ENCODE results near the gene MIB1. TPM values are rescaled to one million over a fixed set of nuclear protein-coding genes. Genes with fewer than 3 reads are reported as not detected.
A peak's percentile ranks its signal among the peaks of the same experiment; 100 is the strongest.

MIB1 gene
- total RNA-seq: 63.8 and 66.4 TPM in 2 replicates
- long read RNA-seq, partial matches to known transcripts: 21 of 45 reads
- long read RNA-seq, other reads (novel, unspliced or antisense): 24 of 45 reads

GRCh38 chr18:21740538-21741311, at the start of gene MIB1:
Gene MIB1 (plus strand): TSS chr18:21740792. CDS start chr18:21741584, 792 bp downstream.
- Mint-ChIP-seq H3K27me3 (ENCODE audit: unreplicated experiment) (no peaks in the 10 kb centered on the region), H3K9me3 (ENCODE audit: unreplicated experiment) (peaks cover 8% of the 10 kb centered on the region), H3K4me1 (ENCODE audit: unreplicated experiment) (peaks cover 38% of the 10 kb centered on the region), H3K4me3 (ENCODE audit: unreplicated experiment) (peak within 1 kb of the TSS; percentile 95), H3K36me3 (ENCODE audit: unreplicated experiment) (peaks cover 10% of the 10 kb centered on the region), H3K27ac (ENCODE audit: unreplicated experiment) (peak within 1 kb of the TSS; percentile 99)
- peak; percentile 100 for DNase-seq (ENCODE audit: extremely low spot score, unreplicated experiment)
- no peak for TF ChIP-seq CTCF (IDR thresholded peaks at IDR 0.05)

- H3K36me3 Mint-ChIP-seq (ENCODE audit: unreplicated experiment): peaks cover 10% of the 10 kb centered on the region
- H3K4me3 Mint-ChIP-seq (ENCODE audit: unreplicated experiment): no peak overlapping the region
- TF ChIP-seq CTCF (IDR thresholded peaks at IDR 0.05): no peak
- H3K27me3 Mint-ChIP-seq (ENCODE audit: unreplicated experiment): no peaks in the 10 kb centered on the region
- no peak for DNase-seq (ENCODE audit: extremely low spot score, unreplicated experiment)
- no peak overlapping the region for H3K27ac Mint-ChIP-seq (ENCODE audit: unreplicated experiment)
- H3K9me3 Mint-ChIP-seq (ENCODE audit: unreplicated experiment): peaks cover 5% of the 10 kb centered on the region
- H3K4me1 Mint-ChIP-seq (ENCODE audit: unreplicated experiment): no peaks in the 10 kb centered on the region
These were observed 47.3 kb upstream of the MIB1 start for GRCh38 chr18:21693322-21693721.

GRCh38 chr18:21700528-21701075, 40.0 kb upstream of the MIB1 start:
- Mint-ChIP-seq H3K9me3 (ENCODE audit: unreplicated experiment) (no peaks in the 10 kb centered on the region), H3K36me3 (ENCODE audit: unreplicated experiment) (no peaks in the 10 kb centered on the region), H3K27me3 (ENCODE audit: unreplicated experiment) (no peaks in the 10 kb centered on the region), H3K27ac (ENCODE audit: unreplicated experiment) (no peak overlapping the region), H3K4me3 (ENCODE audit: unreplicated experiment) (no peak overlapping the region), H3K4me1 (ENCODE audit: unreplicated experiment) (peaks cover 20% of the 10 kb centered on the region)
- TF ChIP-seq CTCF (IDR thresholded peaks at IDR 0.05): no peak
- no peak for DNase-seq (ENCODE audit: extremely low spot score, unreplicated experiment)

GRCh38 chr18:21701621-21702020, 39.0 kb upstream of the MIB1 start:
- Mint-ChIP-seq H3K4me3 (ENCODE audit: unreplicated experiment) (no peak overlapping the region), H3K4me1 (ENCODE audit: unreplicated experiment) (peaks cover 20% of the 10 kb centered on the region), H3K9me3 (ENCODE audit: unreplicated experiment) (no peaks in the 10 kb centered on the region), H3K27ac (ENCODE audit: unreplicated experiment) (no peak overlapping the region), H3K27me3 (ENCODE audit: unreplicated experiment) (no peaks in the 10 kb centered on the region), H3K36me3 (ENCODE audit: unreplicated experiment) (no peaks in the 10 kb centered on the region)
- TF ChIP-seq CTCF (IDR thresholded peaks at IDR 0.05): no peak
- DNase-seq (ENCODE audit: extremely low spot score, unreplicated experiment): no peak

GRCh38 chr18:21702602-21703001, 38.0 kb upstream of the MIB1 start:
- H3K36me3 Mint-ChIP-seq (ENCODE audit: unreplicated experiment): no peaks in the 10 kb centered on the region
- TF ChIP-seq CTCF (IDR thresholded peaks at IDR 0.05): no peak
- no peaks in the 10 kb centered on the region for H3K9me3 Mint-ChIP-seq (ENCODE audit: unreplicated experiment)
- peaks cover 20% of the 10 kb centered on the region for H3K4me1 Mint-ChIP-seq (ENCODE audit: unreplicated experiment)
- DNase-seq (ENCODE audit: extremely low spot score, unreplicated experiment): no peak
- H3K27ac Mint-ChIP-seq (ENCODE audit: unreplicated experiment): peak overlapping the region; percentile 31
- peak overlapping the region; percentile 52 for H3K4me3 Mint-ChIP-seq (ENCODE audit: unreplicated experiment)
- H3K27me3 Mint-ChIP-seq (ENCODE audit: unreplicated experiment): no peaks in the 10 kb centered on the region
